GM18858 (cell line): ENCODE measurements around the gene CCDC144A.
"Not testable (repeated sequence)": the region's sequence is repeated elsewhere in the genome, so short reads cannot be mapped to it uniquely, and the experiment has no call there.

Experiments
- ATAC-seq: cut with Tn5 transposase; IDR thresholded peaks from one replicate; pipeline ENCODE4 v1.9.1; 2021; ENCODE audit not compliant: unreplicated experiment

Gene CCDC144A

DNA sequence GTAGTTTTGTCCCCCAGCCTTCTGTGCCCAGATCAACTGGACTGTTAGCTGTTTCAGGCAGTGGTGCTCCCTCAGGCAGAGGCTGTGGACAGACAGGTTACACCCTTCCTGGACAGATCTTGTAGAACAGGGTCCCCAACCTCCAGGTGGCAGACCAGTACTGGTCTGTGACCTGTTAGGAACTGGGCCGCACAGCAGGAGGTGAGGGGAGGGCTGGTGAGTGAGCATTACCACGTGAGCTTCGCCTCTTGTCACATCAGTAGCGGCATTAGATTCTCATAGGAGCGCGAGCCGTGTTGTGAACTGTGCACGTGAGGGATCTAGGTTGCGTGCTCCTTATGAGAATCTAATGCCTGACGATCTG, 61.9 kb downstream of the CCDC144A start:
- not testable (repeated sequence) for ATAC-seq

DNA sequence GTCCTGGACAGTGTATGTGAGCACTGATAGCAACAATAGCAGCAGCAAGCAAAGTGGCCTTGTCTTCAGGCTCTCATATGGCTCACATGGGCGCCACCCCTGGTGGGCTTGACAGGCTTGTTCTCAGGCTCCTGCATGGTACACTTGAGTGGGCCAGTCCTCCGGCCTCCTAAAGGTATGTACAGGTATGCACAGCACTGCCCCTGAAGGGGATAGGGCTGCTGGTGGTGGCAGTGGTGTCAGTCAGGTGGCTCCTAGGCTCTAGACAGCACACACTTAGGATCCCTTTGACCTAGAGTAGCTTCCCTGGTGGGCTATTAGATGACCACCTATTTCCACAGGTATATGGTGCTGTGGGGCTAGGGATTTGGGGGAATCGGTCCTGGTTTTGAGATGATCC, 67.5 kb downstream of the CCDC144A start:
- ATAC-seq = not testable (repeated sequence)

DNA sequence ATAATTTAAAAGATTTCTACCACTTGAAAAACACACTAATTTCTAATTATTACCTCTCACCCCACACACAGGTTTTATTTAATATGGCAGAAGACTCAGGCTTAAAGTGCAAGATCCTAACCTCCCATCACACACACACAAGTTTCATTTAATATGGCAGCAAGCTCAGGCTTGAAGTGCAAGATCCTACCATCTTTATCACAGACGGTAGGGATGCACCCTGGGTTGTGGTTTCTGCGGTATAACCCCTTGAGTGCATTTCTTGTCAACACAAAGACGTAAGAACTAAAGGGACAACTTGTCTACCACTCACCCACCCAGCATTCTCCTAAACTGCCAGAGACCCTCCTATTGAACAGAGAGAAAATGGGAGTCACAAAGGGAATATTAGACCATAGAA, 68.1 kb downstream of the CCDC144A start:
- not testable (repeated sequence) for ATAC-seq

DNA sequence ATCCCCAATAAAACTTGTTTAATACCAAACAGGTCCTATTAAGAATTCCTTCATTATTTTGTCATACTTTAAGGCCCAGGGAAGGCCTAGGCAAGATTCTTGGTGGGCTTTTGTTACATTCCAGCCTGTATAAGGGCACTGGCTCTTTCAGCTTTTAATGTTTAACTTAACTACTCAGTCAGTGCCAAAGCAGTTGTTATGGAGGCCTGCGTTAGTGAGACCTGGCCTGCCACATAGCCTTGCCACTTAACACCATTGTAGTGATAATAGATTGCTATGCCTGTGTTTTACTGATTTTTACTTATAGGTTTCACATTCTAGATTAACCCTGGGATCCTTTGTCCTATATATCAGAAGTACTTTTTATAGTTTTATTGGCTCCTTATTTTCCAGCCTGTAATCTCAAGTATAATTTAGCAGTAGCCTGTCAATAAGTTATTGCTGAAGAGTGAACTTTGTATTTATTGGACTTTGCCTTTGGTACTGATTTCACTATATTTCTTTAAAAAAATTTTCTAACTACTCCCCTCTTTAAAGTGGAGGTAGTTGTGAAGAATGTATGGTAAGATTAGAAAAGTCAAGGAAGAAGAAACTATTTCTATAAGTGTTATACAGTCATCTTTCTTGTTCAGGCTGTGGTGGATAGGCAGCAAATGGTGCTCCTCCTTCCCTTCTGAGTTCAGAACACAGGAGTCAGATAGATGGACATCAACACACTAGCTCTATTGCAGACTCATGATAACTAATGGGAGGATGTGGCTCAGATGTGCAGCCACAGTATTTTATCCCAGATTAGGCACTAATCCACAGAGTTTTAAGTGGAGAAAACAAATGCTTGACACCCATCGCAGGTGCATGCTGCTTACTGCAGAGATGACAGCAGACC, 78.5 kb downstream of the CCDC144A start:
- ATAC-seq = not testable (repeated sequence)

DNA sequence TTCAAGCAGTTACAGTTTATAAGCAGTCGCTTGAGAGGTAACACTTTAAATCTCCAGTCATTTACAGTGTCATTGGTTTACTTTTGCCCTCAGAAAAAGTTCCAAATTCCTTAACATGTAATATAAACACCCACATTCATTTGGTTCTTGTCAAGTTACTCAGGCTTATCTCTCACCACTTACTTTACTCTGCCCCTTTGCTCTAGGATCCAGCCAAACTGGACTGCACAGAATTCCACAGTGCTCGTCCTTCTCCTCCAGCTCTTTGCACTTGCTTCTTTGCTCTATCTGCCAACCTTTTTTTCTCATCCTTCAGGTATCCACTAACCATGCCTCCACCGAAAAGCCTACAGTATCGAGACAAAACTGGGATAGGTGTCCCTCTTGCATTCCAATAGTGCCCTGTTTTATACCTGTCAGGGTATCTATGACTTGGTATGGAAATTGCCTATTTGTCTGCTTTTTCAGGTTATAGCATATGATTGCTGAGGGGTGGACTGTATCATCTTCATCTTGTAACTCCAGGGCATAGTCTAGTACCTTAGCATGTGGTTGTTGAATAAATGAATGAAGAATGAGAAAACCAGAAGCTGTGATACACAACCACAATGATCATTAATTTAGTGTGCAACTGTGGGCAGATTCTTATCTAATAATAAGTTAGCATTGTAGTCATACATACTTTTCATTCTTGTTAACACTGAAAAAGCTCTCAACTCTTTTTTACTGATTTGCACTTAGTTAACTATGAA, 82.5 kb downstream of the CCDC144A start:
- ATAC-seq = not testable (repeated sequence)

DNA sequence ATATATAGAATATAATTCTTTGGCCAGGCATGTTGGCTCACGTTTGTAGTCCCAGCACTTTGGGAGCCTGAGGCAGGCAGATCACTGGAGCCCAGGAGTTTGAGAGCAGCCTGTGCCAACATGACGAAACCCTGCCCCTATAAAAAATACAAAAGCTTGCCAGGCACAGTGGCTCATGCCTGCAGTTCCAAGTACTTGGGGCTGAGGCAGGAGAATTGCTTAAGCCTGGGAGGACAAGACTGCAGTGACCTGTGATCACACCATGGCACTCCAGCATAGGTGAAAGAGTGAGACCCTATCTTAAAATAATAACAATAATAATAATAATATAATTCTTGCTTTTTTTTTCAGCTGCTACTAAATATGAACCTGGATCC, 83.1 kb downstream of the CCDC144A start:
- ATAC-seq = not testable (repeated sequence)

DNA sequence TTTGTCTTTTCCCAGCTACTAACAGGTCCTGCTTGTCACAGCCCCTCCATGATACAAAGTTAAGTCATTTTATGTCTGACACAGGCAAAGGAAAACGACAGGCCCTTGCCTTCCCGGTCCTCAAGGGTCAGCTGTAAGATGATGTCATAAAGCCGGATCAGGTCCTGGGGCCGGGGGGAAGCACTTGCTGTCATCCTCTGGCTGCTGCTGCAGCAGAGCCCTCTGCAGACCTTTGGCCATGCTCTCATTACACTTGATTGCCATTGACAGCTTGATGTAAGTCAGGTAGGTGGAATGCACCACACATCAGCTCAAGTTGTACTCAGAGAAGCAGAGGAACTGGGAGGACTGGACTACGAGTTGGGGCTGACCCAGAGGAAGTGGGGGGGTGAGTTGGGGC, 97.8 kb downstream of the CCDC144A start:
- ATAC-seq = not testable (repeated sequence)

DNA sequence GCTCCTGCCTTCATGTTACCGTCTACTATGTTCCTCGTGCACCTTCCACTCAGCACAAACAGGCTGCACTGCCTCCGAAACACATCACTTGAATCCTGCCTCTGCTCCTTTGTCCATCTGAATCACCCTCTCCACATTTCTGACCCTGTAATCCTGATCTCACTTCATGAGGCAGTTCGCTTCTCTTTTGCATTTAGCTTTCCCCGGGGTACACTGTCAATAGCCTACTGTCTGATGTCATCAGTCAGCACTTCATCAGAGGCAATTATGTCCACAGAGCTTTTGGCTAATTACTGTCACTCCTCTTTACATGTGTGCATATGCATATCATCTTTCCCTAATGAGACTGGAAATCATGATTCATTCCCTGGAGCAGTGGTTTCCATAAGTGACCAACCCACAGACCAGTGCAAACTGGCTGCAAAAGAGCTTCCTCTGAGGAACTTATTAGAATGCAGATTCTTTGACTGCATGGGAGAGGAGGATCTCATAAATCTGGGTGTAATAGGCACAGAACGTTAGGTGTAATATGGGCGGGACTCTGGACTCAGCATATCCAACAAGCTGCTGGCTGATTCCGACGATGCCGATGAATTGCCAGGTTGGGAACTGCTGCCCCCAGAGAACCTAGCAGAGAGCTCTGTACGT, 99.0 kb downstream of the CCDC144A start:
- ATAC-seq = not testable (repeated sequence)

DNA sequence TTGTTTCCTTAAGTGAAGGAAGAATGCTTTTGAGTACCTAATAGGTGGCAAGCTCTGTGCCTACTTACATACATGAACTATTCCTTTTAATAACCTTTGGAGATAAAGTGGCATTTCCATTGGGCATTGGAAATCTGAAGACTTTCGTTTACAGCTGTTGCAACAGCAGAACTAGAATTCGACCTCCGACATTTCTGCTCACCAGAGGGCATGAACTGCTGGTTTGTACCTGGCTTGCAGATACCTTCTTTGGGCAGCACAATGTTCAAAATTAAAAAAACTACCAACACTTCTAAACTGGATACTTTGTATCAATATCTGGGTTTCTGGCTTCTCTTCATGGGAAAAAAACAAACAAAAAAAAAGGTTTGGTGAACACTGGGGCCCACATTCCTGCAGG, 99.6 kb downstream of the CCDC144A start:
- not testable (repeated sequence) for ATAC-seq

DNA sequence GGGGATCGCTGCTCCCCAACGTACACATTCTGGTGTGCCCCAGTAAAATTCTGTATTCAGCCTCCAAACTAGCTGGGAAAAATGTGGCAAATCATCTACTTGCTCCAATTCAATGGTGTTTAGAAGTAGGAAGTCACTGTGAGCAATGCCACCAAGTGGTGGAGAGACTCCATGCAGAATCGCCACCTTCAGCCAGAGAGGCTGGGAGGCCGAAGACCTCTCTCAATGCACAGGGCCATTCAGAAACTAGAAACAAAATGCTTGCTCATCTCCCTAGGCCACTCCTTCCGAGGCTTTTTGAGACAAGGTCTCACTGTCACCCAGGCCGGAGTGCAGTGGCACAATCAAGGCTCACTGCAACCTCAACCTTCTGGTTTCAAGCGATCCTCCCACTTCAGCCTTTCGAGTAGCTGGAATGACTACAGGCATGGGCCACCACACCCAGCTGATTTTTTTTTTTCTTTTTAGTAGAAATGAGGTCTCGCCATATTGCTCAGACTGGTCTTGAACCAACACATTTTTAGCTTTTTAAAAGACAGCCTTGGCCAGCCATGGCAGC, 100.4 kb downstream of the CCDC144A start:
- ATAC-seq = not testable (repeated sequence)

DNA sequence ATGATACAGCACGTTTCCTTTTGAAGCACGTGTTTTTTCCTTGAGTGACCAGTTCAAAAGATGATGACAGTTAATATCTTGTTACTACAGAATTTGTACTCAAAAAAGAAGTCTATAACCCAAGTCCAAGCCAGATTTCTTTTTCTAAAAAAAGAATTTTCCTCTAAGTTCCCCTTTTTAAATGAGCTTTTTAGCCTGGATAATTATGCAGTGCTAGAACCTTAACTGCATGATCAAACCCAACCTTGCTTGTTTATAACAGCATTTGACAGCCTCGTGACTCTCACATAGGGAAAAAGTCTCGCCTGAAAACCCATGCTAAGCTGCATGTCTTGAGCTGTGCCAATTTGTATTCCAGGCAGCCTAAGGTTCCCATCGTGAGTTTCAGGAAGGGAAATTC, 104.2 kb downstream of the CCDC144A start:
- ATAC-seq = not testable (repeated sequence)

DNA sequence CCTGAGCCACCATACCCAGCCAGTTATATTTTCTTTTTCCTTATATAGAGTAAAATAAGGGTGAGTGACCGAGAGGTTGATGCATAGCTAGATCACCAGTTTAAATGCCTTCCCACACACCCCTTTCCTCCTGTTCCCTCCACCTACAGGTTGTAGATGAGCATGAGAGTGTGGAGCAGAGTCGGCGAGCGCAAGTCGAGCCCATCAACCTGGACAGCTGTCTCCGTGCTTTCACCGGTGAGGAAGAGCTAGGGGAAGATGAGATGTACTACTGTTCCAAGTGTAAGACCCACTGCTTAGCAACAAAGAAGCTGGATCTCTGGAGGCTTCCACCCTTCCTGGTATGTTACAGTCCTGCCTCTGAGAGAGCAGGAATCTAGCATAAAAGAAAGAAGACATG, 105.9 kb downstream of the CCDC144A start:
- ATAC-seq = not testable (repeated sequence)

DNA sequence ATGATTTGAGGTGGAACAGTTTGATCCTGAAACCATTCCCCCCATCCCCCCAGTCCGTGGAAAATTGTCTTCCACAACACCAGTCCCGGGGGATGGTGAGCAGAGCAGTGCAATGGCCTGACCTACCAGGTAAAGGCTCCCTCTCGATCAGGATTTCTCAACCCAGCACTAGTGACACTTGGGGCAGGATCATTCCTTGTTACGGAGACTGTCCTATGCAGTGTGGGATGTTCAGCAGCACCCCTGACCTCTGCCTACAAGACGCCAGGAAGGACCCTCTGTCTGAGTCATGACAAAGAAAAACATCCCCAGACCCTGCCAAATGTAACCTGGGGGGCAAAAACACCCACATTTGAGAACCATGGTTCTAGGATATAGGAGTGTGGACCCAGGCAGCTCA, 114.8 kb downstream of the CCDC144A start:
- ATAC-seq = not testable (repeated sequence)

DNA sequence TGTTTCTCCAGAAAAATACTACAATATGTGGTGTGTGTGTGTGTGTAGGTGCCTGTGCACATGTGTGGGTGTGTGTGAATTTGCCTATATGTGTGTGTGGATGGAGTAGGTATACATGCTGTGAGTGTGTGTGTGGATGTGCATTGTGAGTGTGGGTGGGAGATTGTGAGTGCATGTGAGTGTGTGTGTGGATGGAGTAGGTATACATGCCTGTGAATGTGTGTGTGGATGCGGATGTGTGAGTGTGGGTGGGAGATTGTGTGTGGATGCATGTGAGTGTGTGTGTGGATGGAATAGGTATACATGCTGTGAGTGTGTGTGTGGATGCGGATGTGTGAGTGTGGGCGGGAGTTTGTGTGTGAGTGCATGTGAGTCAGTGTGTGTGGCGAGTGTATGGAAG, 116.6 kb downstream of the CCDC144A start:
- ATAC-seq = not testable (repeated sequence)

DNA sequence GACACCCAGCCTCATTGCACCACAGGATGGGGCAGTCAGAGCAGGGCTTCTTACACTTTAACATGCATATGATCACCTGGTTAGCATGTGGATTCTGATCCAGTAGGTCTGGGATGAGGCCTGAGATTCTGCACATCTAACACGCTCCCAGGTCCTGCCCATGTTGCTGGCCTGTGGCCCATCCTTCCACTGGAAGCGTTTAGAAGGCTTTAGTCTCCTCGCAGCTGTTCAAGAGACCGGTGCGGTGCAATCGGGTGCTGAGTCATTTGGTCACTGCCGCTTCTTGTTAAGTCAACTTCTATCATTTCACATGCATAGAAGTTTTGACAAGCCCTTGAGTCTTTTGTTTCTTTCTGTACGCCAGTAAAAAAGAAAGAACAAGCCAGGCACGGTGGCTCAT, 117.6 kb downstream of the CCDC144A start:
- ATAC-seq = not testable (repeated sequence)

DNA sequence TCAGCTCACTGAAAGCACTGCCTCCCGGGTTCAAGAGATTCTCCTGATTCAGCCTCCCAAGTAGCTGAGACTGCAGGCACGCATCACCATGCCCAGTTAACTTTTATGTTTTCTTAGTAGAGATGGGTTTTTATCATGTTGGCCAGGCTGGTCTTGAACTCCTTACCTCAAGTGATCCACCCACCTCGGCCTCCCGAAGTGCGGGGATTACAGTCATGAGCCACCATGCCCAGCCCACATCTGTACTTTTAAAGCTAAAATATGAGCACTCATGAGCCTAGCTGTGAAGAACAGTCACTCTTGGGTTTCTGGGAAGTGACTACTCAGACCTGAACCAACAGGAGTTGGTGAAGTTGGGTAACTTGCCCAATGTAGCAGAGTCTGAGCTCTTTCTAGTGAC, 120.2 kb downstream of the CCDC144A start:
- not testable (repeated sequence) for ATAC-seq

DNA sequence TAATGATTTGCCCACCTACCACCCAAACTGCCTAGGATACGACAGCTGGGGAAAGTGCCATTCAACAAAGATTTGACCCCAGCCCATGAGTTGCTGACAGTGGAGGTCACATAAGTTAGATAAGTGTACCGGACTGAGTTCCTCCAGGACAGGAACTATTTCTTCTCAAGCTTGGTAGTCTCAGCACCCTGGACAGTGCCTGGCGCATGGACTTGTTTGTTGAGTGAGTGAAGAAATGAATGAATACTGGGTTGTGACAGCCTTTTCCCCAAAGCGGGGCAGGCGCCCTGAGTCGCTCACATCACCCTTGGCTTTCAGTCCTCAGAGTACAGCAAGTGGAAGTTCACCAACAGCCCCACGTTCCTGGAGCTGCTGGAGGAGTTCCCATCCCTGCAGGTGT, 122.1 kb downstream of the CCDC144A start:
- ATAC-seq = not testable (repeated sequence)

DNA sequence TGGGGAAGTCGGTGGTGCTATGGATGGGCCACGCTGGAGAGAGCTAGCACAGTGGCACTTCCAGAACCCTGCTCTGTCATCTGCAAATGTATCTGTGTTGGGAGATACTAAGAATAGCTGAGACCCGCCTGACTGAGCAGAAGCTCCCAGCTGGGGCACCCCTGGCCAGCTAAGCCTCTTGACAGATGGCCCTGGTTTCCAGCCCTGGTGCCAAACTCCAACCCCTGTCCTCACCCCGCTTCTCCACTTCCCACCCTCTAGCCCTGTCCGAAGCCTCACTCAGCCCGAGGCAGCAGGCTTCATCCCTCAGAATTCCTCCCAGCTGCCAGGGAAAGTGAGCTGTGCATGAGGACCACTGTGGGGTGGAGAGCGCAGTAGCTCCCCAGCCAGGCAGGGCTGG, 124.4 kb downstream of the CCDC144A start:
- ATAC-seq = no peak

DNA sequence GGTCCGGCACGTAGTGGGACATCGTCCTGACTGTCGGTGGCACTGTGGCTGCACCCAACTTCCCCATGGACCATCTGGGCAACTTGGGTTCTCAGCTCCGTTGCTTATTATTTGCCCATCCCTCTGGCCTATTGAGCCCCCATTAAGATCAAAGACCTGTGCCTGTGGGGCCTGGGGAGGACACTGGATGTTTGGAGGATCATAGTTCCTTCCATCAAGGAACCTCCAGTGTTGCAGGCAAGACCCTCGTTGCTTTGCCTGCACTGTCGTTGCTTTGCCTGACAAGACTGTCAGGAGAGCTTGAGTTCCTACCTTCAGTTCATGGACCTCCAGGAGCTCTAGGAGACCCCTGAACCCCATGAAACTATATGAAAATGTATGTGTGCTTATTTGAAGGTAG, 127.2 kb downstream of the CCDC144A start:
- ATAC-seq = no peak

DNA sequence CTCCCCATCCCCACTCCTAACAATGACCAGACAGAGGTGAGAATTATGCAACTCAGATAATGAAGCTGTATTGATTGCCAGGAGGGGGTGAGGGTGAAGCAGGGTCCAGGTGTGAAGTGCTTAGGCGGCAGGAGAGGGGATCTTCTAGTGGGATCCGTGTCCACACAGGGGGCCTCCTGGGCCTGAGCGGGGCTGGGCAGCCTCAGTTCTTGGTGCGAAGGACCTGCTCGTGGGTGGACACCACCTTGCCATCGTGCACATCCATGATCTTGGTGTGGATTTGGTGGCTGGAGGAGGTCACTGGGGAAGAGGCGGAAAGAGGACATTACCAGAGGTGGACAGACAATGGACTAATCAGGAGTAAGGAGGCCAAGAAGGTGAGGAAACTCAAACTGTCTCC, 127.9 kb downstream of the CCDC144A start:
- not testable (repeated sequence) for ATAC-seq

DNA sequence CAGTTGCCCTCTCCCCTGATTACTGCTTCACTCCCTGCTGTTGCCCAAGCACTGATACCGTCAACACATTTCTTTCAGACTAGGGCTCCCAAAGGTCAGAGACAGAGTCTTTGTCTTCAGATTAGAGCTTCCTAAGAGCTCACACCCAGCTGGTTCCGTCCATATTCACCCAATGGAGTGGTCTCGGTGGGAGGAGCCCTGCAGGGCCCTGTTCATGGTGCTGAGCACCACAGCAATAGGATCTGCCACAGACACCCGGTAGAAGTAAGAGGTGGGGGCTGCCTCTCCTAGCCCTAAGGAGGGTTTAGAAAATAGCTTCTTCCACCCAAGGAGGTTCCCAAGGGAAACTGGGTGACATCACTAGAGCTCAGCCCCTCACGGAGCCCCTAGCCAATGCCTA, 128.3 kb downstream of the CCDC144A start:
- ATAC-seq = no peak
